ENCODE measurements around the gene TP53AIP1. TPM values are rescaled to one million over a fixed set of nuclear protein-coding genes. Genes with fewer than 3 reads are reported as not detected.

The TP53AIP1 gene
- total RNA-seq, 1 donor from 2014 or later, result 0.24 TPM

DNA sequence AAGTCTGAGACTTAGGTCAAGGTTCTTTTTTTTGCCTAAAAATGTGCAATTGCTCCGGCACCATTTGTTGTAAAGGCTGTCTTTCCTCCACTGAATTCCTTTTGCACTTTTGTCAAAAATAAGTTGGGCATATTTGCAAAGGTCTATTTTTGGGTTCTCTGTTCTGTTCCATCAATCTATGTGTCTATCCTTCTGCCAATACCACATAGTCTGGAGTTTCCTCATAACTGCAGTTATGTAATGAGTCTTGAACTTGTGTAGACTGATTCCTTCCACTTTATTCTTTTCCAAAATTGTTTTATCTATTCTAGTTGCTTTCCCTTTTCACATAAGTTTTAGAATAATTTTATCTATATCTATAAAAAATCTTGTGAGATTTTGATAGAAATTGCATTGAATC, 44.8 kb downstream of the TP53AIP1 start:
- no peaks in the 10 kb centered on the region for H3K9me3 Mint-ChIP-seq
- H3K36me3 Mint-ChIP-seq, result no peaks in the 10 kb centered on the region
- TF ChIP-seq, protein P1, sequence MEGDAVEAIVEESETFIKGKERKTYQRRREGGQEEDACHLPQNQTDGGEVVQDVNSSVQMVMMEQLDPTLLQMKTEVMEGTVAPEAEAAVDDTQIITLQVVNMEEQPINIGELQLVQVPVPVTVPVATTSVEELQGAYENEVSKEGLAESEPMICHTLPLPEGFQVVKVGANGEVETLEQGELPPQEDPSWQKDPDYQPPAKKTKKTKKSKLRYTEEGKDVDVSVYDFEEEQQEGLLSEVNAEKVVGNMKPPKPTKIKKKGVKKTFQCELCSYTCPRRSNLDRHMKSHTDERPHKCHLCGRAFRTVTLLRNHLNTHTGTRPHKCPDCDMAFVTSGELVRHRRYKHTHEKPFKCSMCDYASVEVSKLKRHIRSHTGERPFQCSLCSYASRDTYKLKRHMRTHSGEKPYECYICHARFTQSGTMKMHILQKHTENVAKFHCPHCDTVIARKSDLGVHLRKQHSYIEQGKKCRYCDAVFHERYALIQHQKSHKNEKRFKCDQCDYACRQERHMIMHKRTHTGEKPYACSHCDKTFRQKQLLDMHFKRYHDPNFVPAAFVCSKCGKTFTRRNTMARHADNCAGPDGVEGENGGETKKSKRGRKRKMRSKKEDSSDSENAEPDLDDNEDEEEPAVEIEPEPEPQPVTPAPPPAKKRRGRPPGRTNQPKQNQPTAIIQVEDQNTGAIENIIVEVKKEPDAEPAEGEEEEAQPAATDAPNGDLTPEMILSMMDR (conservative IDR thresholded peaks at IDR 0.05), result no peak
- no peak overlapping the region for H3K27ac Mint-ChIP-seq
- DNase-seq (ENCODE audit: extremely low spot score, unreplicated experiment), result no peak
- H3K27me3 Mint-ChIP-seq, result peaks cover 47% of the 10 kb centered on the region
- peaks cover 8% of the 10 kb centered on the region for H3K4me1 Mint-ChIP-seq (ENCODE audit: unreplicated experiment)
- H3K4me3 Mint-ChIP-seq, result no peak overlapping the region

DNA sequence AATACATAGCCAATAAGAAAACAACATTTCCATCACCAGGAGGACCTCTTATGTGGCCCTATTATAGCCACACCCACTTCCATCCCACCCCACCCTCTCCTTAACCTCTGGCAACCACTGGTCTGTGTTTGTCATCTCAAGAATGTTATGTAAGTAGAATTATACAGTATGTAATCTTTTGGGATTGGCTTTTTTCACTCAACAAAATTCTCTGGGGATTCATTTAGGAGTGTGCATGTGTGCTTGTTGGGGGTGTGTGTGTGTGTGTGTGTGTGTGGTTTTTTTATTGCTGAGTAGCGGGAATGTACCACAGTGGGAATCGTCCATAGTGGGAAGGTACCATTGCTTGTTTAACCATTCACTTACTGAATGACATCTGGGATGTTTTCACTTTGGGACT, 46.3 kb downstream of the TP53AIP1 start:
- H3K36me3 Mint-ChIP-seq, result no peaks in the 10 kb centered on the region
- no peak overlapping the region for H3K27ac Mint-ChIP-seq
- H3K27me3 Mint-ChIP-seq, result peaks cover 46% of the 10 kb centered on the region
- no peaks in the 10 kb centered on the region for H3K9me3 Mint-ChIP-seq
- TF ChIP-seq, protein P1 (conservative IDR thresholded peaks at IDR 0.05), result no peak
- no peaks in the 10 kb centered on the region for H3K4me1 Mint-ChIP-seq (ENCODE audit: unreplicated experiment)
- no peak overlapping the region for H3K4me3 Mint-ChIP-seq
- no peak for DNase-seq (ENCODE audit: extremely low spot score, unreplicated experiment)

DNA sequence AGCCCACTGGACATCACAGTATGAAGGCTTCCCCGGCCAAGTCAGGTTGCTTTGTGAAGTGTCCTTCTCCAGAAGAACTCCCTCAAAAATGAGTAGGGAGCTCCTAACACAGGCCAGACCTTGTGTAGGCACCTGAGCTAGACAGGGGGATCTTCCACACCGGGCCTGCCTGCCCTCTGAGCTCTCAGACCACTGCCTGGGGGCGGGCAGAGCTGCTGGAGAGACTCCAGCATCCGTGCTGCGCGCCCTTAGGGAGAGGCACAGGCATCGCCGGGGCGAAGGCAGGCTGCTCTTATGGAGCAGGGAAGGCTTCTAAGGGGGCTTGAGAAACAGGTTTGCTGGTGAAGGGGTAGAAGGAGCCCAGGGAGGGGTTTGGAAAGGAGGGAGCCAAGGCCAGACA, 47.1 kb downstream of the TP53AIP1 start:
- H3K9me3 Mint-ChIP-seq, result no peaks in the 10 kb centered on the region
- H3K4me3 Mint-ChIP-seq, result no peak overlapping the region
- no peak overlapping the region for H3K27ac Mint-ChIP-seq
- no peaks in the 10 kb centered on the region for H3K4me1 Mint-ChIP-seq (ENCODE audit: unreplicated experiment)
- no peak for DNase-seq (ENCODE audit: extremely low spot score, unreplicated experiment)
- TF ChIP-seq, protein P1 (conservative IDR thresholded peaks at IDR 0.05), result no peak
- H3K36me3 Mint-ChIP-seq, result no peaks in the 10 kb centered on the region
- peaks cover 43% of the 10 kb centered on the region for H3K27me3 Mint-ChIP-seq

DNA sequence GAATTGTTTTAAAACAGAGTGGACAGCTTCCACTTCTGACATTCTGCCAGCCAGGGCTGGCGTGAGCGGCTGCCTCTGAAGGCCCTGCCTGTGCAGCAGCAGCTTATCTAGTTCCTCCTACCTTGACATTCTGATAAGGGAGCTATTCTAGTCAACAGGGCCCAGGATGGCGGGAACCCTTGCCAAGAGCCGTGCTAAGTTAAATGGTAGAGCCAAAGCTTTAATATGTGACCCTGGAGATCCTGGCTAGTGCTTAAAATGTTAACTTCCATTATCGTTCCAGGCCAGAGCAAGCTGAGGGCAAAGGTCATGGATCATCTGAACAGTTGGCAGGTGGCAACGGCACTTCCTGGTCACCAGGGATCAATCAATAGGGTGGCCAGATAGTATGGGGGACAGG, 48.0 kb downstream of the TP53AIP1 start:
- DNase-seq (ENCODE audit: extremely low spot score, unreplicated experiment), result no peak
- Mint-ChIP-seq H3K27ac (no peak overlapping the region), H3K9me3 (no peaks in the 10 kb centered on the region), H3K4me1 (ENCODE audit: unreplicated experiment) (no peaks in the 10 kb centered on the region), H3K27me3 (peaks cover 43% of the 10 kb centered on the region), H3K36me3 (no peaks in the 10 kb centered on the region), H3K4me3 (no peak overlapping the region)
- TF ChIP-seq, protein P1 (conservative IDR thresholded peaks at IDR 0.05), result no peak

DNA sequence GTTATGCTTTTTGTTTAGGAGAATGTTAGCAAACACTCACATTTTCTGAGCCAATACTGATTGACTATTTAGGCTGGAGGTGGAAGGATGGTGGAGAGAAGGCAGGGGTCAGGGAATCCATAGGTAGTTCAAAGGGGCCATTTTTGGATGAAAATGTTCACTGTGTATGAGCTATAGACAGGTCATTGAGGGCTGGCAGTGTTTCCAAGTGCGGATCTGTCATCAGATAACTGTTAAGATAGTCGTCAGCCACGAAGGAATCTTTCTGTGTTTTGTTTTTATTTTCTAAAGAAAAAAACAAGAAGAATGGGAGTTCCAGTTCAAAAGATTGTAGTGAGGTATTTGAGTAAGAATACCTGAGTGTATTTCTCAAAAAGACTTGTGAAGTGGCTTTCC, 48.4 kb downstream of the TP53AIP1 start:
- Mint-ChIP-seq H3K36me3 (no peaks in the 10 kb centered on the region), H3K4me1 (ENCODE audit: unreplicated experiment) (no peaks in the 10 kb centered on the region), H3K4me3 (no peak overlapping the region), H3K27me3 (peaks cover 45% of the 10 kb centered on the region), H3K27ac (no peak overlapping the region), H3K9me3 (no peaks in the 10 kb centered on the region)
- TF ChIP-seq, protein P1 (conservative IDR thresholded peaks at IDR 0.05), result no peak
- DNase-seq (ENCODE audit: extremely low spot score, unreplicated experiment), result no peak
